Neural crest cell (in vitro differentiated cells): ENCODE data around the gene DAZAP1. TPM values are rescaled to one million over a fixed set of nuclear protein-coding genes. Genes with fewer than 3 reads are reported as not detected.
A peak's percentile ranks its signal among the peaks of the same experiment; 100 is the strongest.
"Not testable (repeated sequence)": the region's sequence is repeated elsewhere in the genome, so short reads cannot be mapped to it uniquely, and the experiment has no call there.

Source experiments
- DNase-seq: peaks from one replicate; pipeline ENCODE4 v3.0.0; 2021; ENCODE audit warnings: low read depth, mixed read lengths, low spot score
- H3K27ac Mint-ChIP-seq: one replicate; pipeline ENCODE4 v1.8.0; 2021; ENCODE audit warnings: mild to moderate bottlenecking, mixed read lengths; ENCODE audit not compliant: unreplicated experiment
- H3K27me3 Mint-ChIP-seq: 2 replicates; pipeline ENCODE4 v1.8.0; 2021; ENCODE audit warnings: low read depth, mild to moderate bottlenecking, mixed read lengths
- H3K36me3 Mint-ChIP-seq: 2 replicates; pipeline ENCODE4 v1.8.0; 2021; ENCODE audit warnings: low read depth, mild to moderate bottlenecking, mixed read lengths
- H3K4me1 Mint-ChIP-seq: 2 replicates; pipeline ENCODE4 v1.8.0; 2021; ENCODE audit warnings: mixed read lengths
- H3K4me3 Mint-ChIP-seq: one replicate; pipeline ENCODE4 v1.8.0; 2021; ENCODE audit warnings: mild to moderate bottlenecking, mixed read lengths
- H3K9me3 Mint-ChIP-seq: 2 replicates; pipeline ENCODE4 v1.8.0; 2021; ENCODE audit warnings: mixed read lengths
- total RNA-seq: library from RNA; stranded (reverse); gene quantifications from 2 replicates; pipeline ENCODE4 v1.2.1, GENCODE V29; 2021
- TF ChIP-seq, protein P1 (sequence below): fragments of 200-600 bp; sonication (generic); conservative IDR thresholded peaks from 2 replicates; pipeline ENCODE4 v1.5.0; 2021; ENCODE audit warnings: antibody characterized with exemption, mild to moderate bottlenecking

DAZAP1 gene
- total RNA-seq, 1 donor from 2014 or later: 146 TPM

DNA sequence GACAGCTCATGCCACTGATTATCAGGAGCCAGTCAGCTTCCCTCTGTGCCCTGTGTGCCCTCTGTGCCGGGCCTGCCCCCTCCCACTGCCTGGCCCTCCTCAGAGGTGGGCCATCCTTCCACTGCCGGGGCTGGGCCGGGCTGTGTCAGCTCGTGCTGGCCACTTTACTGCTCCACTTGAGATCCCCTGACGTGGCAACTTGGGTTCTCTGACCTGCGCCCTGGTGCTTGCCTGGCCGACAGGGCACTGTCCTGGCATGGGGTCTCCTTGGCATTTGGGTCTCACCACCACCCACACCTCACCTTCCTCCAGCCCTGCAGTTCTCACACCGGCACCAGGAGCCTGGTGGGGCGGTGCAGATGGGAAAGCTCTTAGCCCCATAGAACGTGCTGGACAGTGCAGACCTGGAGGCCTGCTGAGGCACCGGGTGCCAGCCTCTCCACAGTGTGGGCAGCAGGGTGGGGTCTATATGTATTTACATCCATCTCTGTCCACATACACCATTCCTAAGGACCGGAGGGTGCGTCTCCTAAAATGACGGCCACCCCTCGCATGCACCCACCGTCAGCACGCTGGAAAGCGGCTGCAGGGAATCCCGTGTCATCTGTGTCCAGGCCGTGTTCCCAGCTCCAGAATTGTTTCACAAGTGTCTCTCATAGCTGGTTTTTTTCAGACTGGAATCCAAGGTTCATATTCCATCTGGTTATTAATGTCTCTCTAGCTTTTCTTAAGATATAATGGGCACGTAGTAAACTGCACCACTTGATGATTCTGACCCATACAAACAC lies 11.8 kb downstream of the DAZAP1 start:
- Mint-ChIP-seq H3K27ac (no peak overlapping the region), H3K4me3 (no peak overlapping the region), H3K36me3 (peaks cover 11% of the 10 kb centered on the region), H3K9me3 (no peaks in the 10 kb centered on the region), H3K4me1 (peaks cover 28% of the 10 kb centered on the region), H3K27me3 (no peaks in the 10 kb centered on the region)
- TF ChIP-seq, protein P1, sequence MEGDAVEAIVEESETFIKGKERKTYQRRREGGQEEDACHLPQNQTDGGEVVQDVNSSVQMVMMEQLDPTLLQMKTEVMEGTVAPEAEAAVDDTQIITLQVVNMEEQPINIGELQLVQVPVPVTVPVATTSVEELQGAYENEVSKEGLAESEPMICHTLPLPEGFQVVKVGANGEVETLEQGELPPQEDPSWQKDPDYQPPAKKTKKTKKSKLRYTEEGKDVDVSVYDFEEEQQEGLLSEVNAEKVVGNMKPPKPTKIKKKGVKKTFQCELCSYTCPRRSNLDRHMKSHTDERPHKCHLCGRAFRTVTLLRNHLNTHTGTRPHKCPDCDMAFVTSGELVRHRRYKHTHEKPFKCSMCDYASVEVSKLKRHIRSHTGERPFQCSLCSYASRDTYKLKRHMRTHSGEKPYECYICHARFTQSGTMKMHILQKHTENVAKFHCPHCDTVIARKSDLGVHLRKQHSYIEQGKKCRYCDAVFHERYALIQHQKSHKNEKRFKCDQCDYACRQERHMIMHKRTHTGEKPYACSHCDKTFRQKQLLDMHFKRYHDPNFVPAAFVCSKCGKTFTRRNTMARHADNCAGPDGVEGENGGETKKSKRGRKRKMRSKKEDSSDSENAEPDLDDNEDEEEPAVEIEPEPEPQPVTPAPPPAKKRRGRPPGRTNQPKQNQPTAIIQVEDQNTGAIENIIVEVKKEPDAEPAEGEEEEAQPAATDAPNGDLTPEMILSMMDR: no peak
- no peak for DNase-seq

DNA sequence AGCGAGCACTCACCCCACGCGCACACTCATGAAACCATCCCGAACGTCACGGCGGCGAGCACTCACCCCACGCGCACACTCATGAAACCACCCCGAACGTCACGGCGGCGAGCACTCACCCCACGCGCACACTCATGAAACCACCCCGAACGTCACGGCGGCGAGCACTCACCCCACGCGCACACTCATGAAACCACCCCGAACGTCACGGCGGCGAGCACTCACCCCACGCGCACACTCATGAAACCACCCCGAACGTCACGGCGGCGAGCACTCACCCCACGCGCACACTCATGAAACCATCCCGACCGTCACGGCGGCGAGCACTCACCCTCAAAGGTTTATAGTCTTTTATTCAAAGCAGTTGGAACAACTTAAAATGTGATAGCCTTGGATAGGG lies 12.7 kb downstream of the DAZAP1 start:
- not testable (repeated sequence) for H3K27me3 Mint-ChIP-seq, H3K4me3 Mint-ChIP-seq, H3K27ac Mint-ChIP-seq, DNase-seq, H3K9me3 Mint-ChIP-seq
- H3K36me3 Mint-ChIP-seq: peaks cover 13% of the 10 kb centered on the region
- peaks cover 27% of the 10 kb centered on the region for H3K4me1 Mint-ChIP-seq

DNA sequence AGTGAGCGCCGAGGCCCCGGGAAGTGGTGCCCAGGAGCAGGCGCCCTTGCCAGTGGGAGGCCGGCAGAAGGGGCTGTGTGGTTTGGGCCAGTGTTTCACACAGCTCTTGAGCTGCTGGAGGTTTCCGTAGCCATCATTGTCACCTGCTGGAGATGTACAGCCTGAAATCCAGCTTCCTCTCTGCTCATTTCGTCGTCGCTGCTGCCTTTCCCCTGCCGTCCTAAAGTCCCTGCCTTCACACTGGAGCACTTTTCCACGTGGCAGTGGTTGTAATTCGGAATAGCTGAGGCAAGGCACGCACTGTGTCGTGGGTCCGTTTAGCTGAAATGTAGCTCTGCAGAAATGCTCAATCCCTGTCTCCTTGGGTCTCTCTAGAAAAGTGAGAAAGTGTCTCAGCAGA lies 13.2 kb downstream of the DAZAP1 start:
- Mint-ChIP-seq H3K9me3 (no peaks in the 10 kb centered on the region), H3K4me3 (no peak overlapping the region), H3K4me1 (peaks cover 24% of the 10 kb centered on the region), H3K27me3 (no peaks in the 10 kb centered on the region), H3K27ac (no peak overlapping the region), H3K36me3 (peaks cover 14% of the 10 kb centered on the region)
- TF ChIP-seq, protein P1: no peak
- DNase-seq: no peak

DNA sequence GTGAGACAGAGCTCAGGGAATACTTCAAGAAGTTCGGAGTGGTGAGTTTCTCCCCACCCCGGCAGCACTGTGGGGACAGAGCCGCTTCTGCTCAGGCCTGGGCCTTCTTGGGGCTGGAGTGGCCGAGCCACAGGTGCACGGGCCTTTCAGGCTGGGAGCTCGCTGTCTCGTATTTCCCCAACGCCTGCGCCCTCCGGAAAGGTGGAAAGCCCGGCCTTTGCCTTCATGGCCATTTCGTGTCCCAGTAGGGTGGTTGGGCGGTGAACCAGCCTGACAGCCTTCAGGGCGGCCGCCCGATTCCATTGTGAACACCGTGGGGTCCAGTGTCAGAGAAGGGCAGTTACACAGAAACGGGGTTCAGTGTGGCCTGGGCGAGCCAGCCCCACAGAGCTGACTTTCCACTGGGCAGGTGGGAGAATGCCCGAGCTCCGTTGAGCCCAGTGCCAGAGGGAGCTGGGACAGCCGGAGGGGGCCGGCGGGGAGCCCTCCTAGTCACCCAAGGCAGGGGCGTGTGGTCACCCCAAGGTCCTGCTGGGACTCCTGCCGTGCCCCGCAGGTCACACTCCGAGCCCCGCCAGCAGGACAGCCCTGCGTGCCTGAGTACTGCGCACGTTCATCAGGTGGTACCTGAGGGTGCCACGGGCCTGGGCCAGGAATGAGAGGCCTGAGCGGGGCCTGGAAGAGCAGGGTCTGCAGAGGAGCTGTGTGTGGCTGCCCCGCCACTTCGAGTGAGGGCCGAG lies 14.0 kb downstream of the DAZAP1 start:
- Mint-ChIP-seq H3K9me3 (no peaks in the 10 kb centered on the region), H3K27ac (peak overlapping the region; percentile 19), H3K4me1 (peaks cover 19% of the 10 kb centered on the region), H3K4me3 (no peak overlapping the region), H3K27me3 (no peaks in the 10 kb centered on the region), H3K36me3 (peaks cover 14% of the 10 kb centered on the region)
- no peak for DNase-seq
- TF ChIP-seq, protein P1: no peak

DNA sequence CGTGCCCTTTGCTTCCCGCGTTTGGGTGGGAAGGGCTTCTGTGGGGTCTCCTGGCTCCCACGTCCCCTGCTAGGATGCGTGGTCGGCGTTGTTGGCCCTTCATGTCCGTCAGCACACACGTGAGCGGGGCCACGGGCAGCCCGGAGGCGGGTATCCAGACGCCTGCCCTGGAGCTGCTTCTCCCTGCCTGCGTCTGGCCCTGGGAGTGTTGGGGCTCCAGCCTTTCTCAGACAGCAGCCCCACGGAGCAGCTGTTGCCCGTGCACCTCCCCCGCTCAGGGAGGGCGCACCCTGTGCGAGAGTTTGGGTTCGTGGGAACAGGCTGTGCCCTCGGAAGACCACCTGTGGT lies 14.5 kb downstream of the DAZAP1 start:
- H3K9me3 Mint-ChIP-seq: no peaks in the 10 kb centered on the region
- TF ChIP-seq, protein P1: no peak
- H3K36me3 Mint-ChIP-seq: peaks cover 14% of the 10 kb centered on the region
- peaks cover 19% of the 10 kb centered on the region for H3K4me1 Mint-ChIP-seq
- H3K27me3 Mint-ChIP-seq: no peaks in the 10 kb centered on the region
- no peak overlapping the region for H3K27ac Mint-ChIP-seq
- no peak for DNase-seq
- no peak overlapping the region for H3K4me3 Mint-ChIP-seq

DNA sequence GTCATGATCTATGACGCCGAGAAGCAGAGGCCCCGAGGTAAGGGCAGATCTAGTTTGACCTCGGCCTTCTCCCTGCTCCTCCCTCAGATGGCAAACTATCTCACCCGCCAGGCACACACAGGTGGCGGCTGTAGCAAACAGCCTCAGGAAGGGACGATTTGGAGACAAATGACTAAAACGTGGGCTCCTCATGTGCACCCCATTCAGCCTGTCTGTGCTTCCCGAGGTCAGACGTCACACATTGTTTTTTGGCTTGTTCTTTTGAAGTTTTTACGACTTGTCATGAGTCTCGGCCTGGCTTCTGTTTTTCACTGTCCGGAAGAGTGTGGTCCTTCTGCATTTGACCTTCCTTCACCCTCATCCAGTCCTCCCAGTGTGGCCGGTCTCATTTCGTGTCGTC lies 15.0 kb downstream of the DAZAP1 start:
- TF ChIP-seq, protein P1: no peak
- no peak overlapping the region for H3K4me3 Mint-ChIP-seq
- no peak overlapping the region for H3K27ac Mint-ChIP-seq
- H3K36me3 Mint-ChIP-seq: peaks cover 14% of the 10 kb centered on the region
- H3K9me3 Mint-ChIP-seq: no peaks in the 10 kb centered on the region
- DNase-seq: no peak
- H3K4me1 Mint-ChIP-seq: peaks cover 17% of the 10 kb centered on the region
- no peaks in the 10 kb centered on the region for H3K27me3 Mint-ChIP-seq
